HG03196 (cell line): ENCODE results near the gene TUT7.
A peak's percentile ranks its signal among the peaks of the same experiment; 100 is the strongest.

ENCODE experiments used
- ATAC-seq: cut with Tn5 transposase; IDR thresholded peaks from one replicate; pipeline ENCODE4 v1.9.1; 2021; ENCODE audit not compliant: unreplicated experiment

TUT7 gene

DNA sequence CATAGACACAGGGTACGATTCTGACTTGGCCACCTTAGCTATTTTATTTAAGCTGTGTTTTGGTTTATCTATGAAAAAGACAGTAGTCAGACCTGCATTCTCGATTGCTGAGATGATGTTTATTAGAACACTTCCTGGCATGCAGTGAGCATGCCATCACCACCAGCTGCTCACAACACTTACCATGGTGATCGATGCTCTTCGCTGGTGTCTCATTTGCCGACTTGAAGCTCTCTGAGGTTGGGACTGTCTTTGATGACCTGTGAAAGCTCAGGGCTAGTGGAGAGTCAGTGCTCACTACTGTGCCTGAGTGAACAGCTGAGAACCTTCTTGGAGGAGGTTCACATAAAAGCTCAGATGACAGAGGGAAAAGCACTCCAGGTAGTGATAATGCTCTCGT, 90.3 kb downstream of the TUT7 start:
- no peak for ATAC-seq

DNA sequence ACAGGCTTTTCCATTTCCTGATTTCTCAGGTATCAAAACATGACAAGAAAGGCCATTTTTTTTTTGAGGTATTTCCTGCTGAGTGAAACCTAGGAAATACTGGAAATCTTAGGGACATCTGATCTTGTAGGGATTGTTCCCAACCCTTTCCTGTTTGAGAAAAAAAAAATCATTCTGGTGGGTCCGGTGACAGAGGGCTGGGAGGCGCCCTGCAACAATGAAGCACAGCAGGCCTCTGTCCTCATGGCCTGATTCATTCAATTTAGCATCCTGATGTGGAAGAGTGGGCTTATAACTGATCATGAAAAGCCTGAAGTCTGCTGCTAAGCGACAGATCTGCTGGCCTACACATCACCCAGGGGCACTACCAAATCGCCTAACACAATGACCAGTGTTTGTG, 91.7 kb downstream of the TUT7 start:
- ATAC-seq, result no peak

DNA sequence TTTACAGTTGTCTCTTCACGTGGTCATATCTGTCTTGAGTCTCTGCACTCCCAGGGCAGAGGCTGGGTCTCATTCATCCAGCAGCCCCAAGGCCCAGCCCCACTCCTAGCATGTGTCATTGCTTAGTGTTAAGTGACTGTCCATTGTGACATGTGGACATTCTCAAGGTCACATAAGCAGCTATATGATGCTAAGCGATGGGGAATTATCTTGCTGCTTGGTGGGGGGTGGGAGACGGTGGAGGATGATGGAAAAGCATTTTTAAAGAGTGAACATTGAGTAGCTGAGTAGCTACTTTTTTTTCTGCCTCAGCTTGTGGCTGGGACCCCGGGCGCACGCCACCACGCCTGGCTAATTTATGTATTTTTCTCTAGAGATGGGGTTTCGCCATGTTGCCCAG, 94.7 kb downstream of the TUT7 start, which contains the start of gene C9orf153:
Gene C9orf153, minus strand, starts transcription at position 101 of the 400 bp plus-strand sequence. CDS start 30,054 bp downstream, outside the sequence.
- ATAC-seq, result no peak

DNA sequence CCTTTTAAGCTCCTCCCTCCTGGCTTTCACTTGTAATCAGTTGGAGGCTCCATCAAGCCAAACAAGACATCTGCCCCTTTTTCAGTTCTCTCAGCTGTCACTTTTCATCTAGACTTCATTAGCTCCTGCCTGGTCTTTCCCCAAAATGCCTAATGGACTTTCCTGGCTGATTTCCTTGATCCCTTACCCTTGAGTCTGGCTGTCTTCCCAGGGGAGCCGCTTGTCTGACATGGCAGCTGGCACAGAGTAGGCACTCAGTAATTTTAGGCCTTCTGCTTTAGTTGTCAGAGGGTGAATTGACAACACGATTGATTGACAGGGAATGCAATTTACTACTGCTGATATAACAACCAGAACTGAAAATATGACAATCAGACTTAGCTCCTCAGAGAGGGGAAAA, 96.8 kb downstream of the TUT7 start:
- ATAC-seq, result no peak

DNA sequence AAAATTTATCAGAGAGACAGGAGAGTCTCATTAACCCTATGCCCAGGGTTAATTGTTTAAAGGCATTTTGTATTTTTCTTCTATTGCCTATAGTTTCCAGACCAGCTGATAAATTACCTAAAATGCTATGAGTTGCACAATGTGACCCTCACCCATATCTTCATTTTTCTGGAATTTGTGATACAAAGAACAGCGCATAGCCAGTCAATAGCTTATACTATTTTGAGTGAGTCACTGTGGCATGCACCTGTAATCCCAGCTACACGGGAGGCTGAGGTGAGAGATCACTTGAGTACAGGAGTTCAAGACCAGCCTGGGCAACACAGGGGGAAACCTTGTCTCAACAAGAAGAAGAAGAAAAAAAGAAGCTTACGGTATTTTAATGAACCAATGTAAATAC, 97.6 kb downstream of the TUT7 start:
- ATAC-seq, result no peak

DNA sequence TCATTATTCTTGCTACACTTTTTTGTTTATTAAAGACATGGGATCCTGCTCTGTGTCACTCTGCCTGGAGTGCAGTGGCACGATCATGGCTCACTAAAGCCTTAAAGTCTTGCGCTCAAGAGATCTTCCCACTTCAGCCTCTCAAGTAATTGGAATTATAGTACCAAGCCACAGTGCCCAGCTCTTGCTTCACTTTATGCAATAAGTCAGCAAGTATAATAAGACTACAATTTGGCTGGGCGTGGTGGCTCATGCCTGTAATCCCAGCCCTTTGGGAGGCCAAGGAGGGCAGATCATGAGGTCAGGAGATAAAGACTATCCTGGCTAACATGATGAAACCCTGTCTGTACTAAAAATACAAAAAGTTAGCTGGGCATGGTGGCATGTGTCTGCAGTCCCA, 100.6 kb downstream of the TUT7 start:
- ATAC-seq, result no peak

DNA sequence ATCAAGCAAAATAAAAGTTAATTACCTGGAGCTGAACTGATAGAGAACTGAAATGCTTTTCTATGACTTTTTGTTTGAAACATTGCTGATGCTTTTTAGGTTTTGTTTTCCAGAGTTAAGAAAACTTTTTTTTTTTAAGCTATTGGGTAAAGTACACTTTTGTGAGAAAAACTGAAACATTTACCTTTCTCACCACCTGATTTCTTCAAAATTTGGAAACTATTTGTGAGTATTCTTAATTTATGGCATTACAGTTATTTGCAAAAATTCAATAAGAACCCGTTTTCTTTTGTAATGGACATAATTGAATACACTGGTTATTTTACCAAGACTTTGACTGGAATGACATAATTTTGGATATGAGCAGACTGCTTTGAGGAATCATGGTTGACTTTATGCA, 101.3 kb downstream of the TUT7 start:
- ATAC-seq, result no peak

DNA sequence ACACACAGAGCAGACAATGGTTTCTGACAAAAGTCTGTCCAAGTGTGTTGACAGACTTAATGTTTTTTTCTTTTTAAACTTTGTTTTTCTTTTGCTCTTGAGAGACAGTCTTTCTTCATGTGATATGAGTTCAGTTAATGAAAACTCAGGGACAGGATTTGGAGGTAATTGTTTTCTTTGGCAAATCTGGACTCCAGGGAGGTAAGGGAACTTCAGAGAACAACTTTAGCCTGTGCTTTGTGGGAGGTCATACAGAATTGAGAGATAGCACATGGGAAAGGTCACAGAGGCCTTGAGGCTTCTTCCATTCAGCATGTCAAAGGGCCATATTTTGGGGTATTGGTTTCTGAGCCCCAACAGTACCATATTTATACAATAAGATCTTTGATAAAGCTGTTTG, 104.1 kb downstream of the TUT7 start:
- ATAC-seq, result no peak

DNA sequence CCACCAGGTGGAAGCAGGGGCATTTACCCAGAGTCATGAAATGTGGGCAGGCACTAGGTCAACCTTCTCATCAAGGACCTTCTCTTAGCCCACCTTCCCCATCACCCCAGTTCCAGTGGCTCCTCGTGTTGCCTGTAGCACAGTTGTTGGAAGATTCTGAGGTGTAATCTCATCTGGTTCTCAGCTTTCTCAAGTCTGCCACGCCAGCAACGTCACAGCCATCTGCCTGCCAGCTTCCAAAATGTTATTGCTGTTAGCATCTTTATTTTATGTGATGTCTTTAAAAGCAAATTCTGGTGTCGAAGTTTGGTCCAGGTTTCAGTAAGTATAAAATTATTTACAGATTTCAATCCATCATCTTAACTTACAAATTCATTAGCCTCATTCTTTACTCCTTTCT, 105.5 kb downstream of the TUT7 start:
- ATAC-seq, result no peak

DNA sequence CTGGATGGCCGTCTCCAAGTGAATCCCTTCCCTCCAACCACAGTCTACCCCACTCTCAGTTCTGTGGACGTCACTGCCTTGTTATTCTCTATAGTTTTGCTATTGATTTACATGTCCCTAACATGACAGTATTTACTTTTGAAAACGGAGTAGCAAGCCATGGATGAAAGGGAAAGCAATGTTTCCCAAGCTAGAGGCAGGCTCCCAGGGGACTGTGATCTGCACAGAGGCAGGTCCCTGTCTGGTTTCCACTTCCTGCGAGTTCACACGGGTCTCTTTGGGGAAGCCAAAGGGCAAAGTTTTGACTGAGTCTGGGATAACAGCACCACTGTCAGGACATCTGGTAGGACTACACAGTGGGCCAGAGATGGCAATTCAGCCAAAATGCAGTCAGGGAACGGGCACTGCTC, 107.5 kb downstream of the TUT7 start:
- ATAC-seq, result peak; percentile 93

DNA sequence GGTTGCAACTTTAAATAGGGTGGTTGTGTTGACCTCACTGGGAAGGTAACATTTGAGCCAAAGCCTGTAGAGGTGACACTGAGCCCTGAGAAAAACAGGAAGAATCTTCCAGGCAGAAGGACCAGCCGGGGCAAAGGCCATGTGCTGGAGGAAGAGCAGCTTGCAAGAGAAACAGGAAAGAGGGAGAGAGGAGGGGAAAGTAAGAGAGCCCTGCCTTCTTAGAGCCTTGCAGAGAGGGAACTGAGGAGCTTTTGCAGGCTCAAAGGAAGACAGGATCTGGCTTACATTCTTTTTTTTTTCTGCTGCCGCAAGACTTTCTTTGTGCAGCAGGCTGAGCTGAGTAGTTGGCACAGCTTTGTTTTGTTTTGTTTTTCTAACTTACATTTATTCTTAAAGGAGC, 112.1 kb downstream of the TUT7 start:
- ATAC-seq, result no peak

DNA sequence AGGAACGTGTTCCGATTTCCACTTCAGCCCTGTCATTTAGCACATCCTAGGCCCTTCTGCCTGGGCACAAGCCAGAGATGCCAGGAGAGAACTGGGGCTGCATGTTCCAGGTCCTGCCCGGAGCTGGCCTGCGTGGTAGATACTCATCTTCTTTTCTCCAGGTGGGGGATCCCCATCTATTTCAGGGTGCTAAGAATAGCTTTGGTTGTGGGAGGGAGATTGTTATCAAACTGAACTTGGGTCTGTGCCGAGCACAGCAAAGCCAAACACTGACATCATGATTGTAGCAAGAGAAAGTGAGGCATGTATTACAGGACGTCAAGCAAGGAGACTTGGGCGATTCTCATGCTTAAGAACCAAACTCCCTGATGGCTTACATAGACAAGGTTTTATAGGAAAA, 113.0 kb downstream of the TUT7 start:
- no peak for ATAC-seq

DNA sequence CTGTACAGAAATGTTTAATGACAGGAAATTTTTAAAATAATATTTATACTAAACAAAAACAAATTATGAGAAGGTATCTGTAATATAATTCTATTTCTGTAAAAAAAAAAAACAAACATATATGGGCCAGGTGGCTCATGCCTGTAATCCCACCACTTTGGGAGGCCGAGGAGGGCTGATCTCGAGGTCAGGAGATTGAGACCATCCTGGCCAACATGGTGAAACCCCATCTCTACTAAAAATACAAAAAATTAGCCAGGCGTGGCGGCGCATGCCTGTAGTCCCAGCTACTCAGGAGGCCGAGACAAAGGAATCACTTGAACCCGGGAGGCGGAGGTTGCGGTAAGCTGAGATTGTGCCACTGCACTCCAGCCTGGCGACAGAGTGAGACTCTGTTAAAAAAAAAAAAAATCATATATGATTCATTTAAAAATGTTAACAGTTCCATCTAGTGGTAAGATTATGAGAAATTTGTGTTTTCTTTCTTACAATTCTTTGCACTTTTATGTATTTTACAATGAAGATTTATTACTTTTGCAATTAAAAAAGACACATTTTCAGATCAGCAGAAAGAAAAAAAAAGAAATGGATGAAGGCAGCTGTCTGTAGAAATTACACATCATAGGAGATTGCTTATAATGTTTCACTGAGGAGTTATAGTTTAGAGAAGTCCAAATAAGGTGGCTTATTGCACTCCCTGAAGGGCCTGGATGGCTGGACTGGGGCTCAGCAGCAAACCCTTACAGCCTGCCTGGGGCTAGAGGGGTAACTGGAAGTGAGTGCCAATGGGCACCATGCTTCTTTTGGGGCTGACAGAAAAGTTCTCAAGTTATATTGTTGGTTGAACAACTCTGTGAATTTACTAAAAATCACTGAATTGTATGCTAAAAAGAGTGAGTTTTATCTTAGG, 115.1 kb downstream of the TUT7 start:
- no peak for ATAC-seq
